ENCODE data around the gene UBL5. TPM values are rescaled to one million over a fixed set of nuclear protein-coding genes. Genes with fewer than 3 reads are reported as not detected.

The UBL5 gene
- total RNA-seq, 1 experiment from 2014 or later = 345 TPM

- no peak for DNase-seq
- no TSS peak for BruUV-seq (replicated peaks)
- TF ChIP-seq CTCF (IDR thresholded peaks at IDR 0.05; ENCODE audit: insufficient read depth in 1 of 2, low read depth in 1 of 2, low read length in 1 of 2, severe bottlenecking in 1 of 2, unreplicated experiment in 1 of 2) = no peak
- no peaks in the 10 kb centered on the region for H3K9me3 ChIP-seq
- no peaks in the 10 kb centered on the region for H3K36me3 ChIP-seq (ENCODE audit: control insufficient read depth, insufficient read depth, low read length)
- Mint-ChIP-seq H3K4me3 (ENCODE audit: unreplicated experiment) (no peak overlapping the region), H3K36me3 (ENCODE audit: insufficient read depth, unreplicated experiment) (no peaks in the 10 kb centered on the region), H3K4me1 (ENCODE audit: low read depth, unreplicated experiment) (peaks cover 7% of the 10 kb centered on the region), H3K9me3 (ENCODE audit: unreplicated experiment) (no peaks in the 10 kb centered on the region), H3K27ac (ENCODE audit: unreplicated experiment) (no peak overlapping the region), H3K27me3 (ENCODE audit: insufficient read depth, unreplicated experiment) (no peaks in the 10 kb centered on the region)
- no peak overlapping the region for H3K4me3 ChIP-seq (ENCODE audit: low read depth, low read length)
- intact Hi-C loops (cut with micrococcal nuclease; ENCODE audit: unreplicated experiment) = no loop called here
- H3K4me1 ChIP-seq = peaks cover 6% of the 10 kb centered on the region; the same call in 1 of the 2 replicates
- H3K27me3 ChIP-seq (replicated peaks; ENCODE audit: control insufficient read depth, insufficient read depth, low read length) = no peaks in the 10 kb centered on the region
- ChIA-PET CTCF (no interaction called here), POLR2A (no interaction called here)
Observed at GRCh38 chr19:9868983-9869617, 41.4 kb downstream of the UBL5 start.

GRCh38 chr19:9871626-9872338, 44.1 kb downstream of the UBL5 start:
- no peaks in the 10 kb centered on the region for H3K9me3 Mint-ChIP-seq (ENCODE audit: unreplicated experiment)
- Histone ChIP-seq H3K36me3 (ENCODE audit: control insufficient read depth, insufficient read depth, low read length) (no peaks in the 10 kb centered on the region), H3K4me1 (peaks cover 6% of the 10 kb centered on the region; the same call in 1 of the 2 replicates), H3K4me3 (ENCODE audit: low read depth, low read length) (no peak overlapping the region), H3K9me3 (no peaks in the 10 kb centered on the region), H3K27me3 (replicated peaks; ENCODE audit: control insufficient read depth, insufficient read depth, low read length) (no peaks in the 10 kb centered on the region)
- intact Hi-C loops (cut with micrococcal nuclease; ENCODE audit: unreplicated experiment) = no loop called here
- ChIA-PET CTCF (interaction anchor here (0.6 kb wide), 1 partner anchor 128 kb away, joined by 5 read pairs; no protein-coding TSS in a partner anchor), POLR2A (interaction anchor here (0.6 to 0.7 kb wide), 2 partner anchors 33 to 699 kb away, joined by 5 to 7 read pairs; no protein-coding TSS in a partner anchor)
- peak; percentile 44 to 67 for DNase-seq
- H3K4me3 Mint-ChIP-seq (ENCODE audit: unreplicated experiment) = peak overlapping the region; percentile 47
- H3K27me3 Mint-ChIP-seq (ENCODE audit: insufficient read depth, unreplicated experiment) = no peaks in the 10 kb centered on the region
- TF ChIP-seq CTCF (IDR thresholded peaks at IDR 0.05; ENCODE audit: insufficient read depth in 1 of 2, low read depth in 1 of 2, low read length in 1 of 2, severe bottlenecking in 1 of 2, unreplicated experiment in 1 of 2) = no peak
- H3K36me3 Mint-ChIP-seq (ENCODE audit: insufficient read depth, unreplicated experiment) = no peaks in the 10 kb centered on the region
- H3K27ac Mint-ChIP-seq (ENCODE audit: unreplicated experiment) = peak overlapping the region; percentile 50
- no TSS peak for BruUV-seq (replicated peaks)
- H3K4me1 Mint-ChIP-seq (ENCODE audit: low read depth, unreplicated experiment) = peaks cover 7% of the 10 kb centered on the region

- Mint-ChIP-seq H3K4me3 (ENCODE audit: unreplicated experiment) (no peak overlapping the region), H3K4me1 (ENCODE audit: low read depth, unreplicated experiment) (peaks cover 7% of the 10 kb centered on the region), H3K9me3 (ENCODE audit: unreplicated experiment) (no peaks in the 10 kb centered on the region), H3K27ac (ENCODE audit: unreplicated experiment) (no peak overlapping the region), H3K36me3 (ENCODE audit: insufficient read depth, unreplicated experiment) (no peaks in the 10 kb centered on the region), H3K27me3 (ENCODE audit: insufficient read depth, unreplicated experiment) (no peaks in the 10 kb centered on the region)
- BruUV-seq (replicated peaks) = no TSS peak
- Histone ChIP-seq H3K9me3 (no peaks in the 10 kb centered on the region), H3K4me3 (ENCODE audit: low read depth, low read length) (no peak overlapping the region), H3K4me1 (peaks cover 6% of the 10 kb centered on the region; the same call in 1 of the 2 replicates), H3K36me3 (ENCODE audit: control insufficient read depth, insufficient read depth, low read length) (no peaks in the 10 kb centered on the region), H3K27me3 (replicated peaks; ENCODE audit: control insufficient read depth, insufficient read depth, low read length) (no peaks in the 10 kb centered on the region)
- intact Hi-C loops (cut with micrococcal nuclease; ENCODE audit: unreplicated experiment) = no loop called here
- no peak for DNase-seq
- TF ChIP-seq CTCF (IDR thresholded peaks at IDR 0.05; ENCODE audit: insufficient read depth in 1 of 2, low read depth in 1 of 2, low read length in 1 of 2, severe bottlenecking in 1 of 2, unreplicated experiment in 1 of 2) = no peak
- ChIA-PET POLR2A (no interaction called here), CTCF (no interaction called here)
Observed at GRCh38 chr19:9872618-9873242, 45.0 kb downstream of the UBL5 start.

Measured in Caco-2 (cell line).